NAMALWA (cell line): Measurements from ENCODE around the gene MYO15B.
"Not testable (repeated sequence)": the region's sequence is repeated elsewhere in the genome, so short reads cannot be mapped to it uniquely, and the experiment has no call there.

Experiments used
- DNase-seq: peaks from one replicate; pipeline ENCODE4 v3.0.0-alpha.2; 2015; ENCODE audit warnings: low spot score

The MYO15B gene

DNA sequence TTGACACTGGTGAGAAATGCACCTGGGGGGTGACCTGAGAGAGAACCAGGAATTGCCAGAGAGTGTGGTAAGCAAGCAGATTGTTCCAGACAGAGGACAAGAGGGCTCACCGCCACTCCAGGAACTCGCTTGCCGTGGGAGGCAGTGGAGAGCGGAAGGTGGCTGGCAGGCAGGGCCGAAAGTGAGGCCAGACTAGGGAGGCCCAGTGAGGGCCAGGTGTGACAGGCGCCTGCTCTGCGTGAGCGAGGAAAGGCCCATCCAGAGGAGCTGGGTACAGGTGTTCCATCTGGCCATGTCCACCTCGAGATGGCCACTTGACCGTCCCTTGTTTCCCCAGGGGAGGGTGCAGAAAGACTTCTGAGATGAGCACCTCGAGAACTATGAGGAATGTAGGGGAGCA lies 11.9 kb upstream of the MYO15B start:
- no peak for DNase-seq

DNA sequence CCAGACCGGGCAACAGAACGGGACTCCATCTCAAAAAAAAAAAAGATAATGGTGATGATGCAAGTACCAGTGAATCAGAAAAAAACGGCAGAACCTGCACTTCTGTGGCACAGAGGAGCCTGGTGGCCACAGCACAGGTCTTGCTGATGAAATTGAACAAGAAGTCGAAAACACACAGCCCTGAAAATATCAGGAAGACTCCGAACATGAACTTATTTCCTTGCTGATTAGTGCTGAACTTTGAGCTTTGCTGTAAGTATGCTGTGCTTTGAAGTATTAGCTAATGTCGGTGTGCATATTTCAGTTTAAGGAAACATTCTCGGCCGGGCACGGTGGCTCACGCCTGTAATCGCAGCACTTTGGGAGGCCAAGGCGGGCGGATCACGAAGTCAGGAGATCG lies 10.9 kb upstream of the MYO15B start:
- no peak for DNase-seq

DNA sequence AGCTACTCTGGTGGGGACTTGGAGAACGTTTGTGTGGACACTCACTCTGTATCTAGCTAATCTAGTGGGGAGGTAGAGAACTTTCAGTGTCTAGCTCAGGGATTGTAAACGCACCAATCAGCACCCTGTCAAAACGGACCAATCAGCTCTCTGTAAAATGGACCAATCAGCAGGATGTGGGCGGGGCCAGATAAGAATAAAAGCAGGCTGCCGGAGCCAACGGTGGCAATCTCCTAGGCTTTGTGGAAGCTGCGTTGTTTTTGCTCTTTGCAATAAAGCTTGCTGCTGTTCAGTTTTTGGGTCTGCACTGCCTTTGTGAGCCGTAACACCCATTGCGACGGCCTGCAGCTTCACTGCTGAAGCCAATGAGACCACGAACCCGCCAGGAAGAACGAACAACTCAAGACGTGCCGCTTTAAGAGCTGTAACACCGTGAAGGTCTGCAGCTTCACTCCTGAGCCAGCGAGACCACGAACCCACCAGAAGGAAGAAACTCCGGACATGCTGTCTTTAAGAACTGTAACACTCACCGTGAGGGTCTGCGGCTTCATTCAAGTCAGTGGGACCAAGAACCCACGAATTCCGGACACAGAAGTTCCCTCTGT lies 6.4 kb upstream of the MYO15B start:
- DNase-seq, result not testable (repeated sequence)

DNA sequence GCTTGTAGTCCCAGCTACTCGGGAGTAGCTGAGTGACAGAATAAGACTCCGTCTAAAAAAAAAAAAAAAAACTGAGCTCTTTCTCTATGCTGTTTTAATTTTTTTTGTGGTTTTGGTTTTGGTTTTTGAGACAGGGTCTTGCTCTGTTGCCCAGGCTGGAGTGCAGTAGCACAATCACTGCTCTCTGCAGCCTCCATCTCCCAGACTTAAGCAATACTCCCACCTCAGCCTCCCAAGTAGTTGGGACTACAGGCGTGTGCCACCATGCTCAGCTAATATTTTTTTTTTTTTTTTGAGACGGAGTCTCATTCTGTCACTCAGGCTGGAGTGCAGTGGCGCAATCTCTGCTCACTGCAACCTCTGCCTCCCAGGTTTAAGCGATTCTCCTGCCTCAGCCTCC lies 4.4 kb upstream of the MYO15B start:
- DNase-seq, result not testable (repeated sequence)

DNA sequence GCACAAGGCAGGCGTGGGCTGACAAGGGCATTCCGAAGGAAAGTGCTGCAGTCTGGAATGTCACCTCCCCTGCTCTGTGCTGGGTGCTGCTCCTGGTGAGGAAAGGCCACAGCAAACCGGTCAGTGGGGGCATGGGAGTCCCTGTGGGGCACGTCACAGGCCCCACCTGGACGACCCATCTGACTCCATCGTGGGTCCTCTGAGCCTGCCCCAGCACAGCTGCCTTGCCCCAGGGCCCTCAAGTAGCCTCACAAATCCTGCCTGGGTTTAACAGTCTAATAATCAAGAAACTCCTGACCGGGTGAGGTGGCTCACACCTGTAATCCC lies 2.8 kb upstream of the MYO15B start:
- no peak for DNase-seq

DNA sequence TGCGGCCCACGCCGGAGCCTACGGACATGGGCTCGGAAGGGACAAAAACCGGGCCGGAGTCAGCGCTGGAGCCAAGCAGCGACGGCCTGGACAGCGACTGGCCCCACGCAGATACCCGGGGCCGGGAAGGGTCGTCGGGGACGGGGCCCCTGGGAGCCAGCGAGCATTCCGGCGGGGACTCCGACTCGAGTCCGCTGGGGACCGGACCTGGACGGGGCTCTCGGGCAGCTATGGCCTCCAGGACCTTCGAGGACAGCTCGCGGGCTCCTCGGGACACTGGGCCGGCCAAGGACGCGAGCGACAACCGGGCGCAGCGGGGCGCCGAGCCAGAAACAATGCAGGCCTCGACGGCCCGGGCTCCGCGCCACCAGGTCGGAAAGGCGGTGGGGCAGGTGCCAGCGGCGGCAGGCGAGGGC lies 1.0 kb downstream of the MYO15B start:
- no peak for DNase-seq

DNA sequence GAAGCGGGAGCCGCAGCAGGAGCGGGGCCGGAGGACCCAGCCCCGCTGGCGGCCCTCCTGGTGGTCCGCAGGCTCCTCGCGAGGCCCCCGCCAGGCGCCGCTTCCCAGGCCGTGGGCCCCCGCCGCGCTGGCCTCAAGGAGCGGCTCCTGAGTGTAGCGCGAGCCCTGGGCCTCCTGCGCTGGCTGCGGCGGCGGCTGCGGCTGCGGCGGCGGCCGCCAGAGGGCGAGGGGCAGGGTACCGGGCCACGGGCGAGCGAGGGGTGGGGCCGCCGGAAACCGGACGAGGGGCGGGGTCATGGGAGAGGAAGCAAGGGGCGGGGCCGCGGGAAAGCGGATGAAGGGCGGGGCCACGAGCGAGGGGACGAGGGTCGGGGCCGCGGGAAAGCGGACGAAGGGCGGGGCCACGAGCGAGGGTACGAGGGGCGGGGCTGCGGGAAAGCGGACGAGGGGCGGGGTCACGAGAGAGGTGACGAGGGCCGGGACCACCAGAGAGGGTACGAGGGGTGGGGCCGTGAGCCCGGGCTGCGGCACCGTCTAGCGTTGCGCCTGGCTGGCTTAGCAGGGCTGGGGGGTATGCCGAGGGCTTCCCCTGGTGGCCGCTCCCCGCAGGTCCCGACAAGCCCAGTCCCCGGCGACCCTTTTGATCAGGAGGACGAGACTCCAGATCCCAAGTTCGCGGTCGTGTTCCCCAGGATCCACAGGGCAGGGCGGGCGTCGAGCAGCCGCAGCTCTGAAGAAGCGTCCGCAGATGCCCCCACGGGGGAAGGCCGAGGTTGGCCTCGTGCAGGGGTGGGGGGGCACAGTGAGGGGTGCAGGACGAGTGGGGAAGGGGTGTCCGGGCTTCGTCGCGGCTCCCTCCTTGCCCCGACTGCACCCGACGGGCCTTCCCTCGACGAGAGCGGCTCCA lies 1.7 kb downstream of the MYO15B start:
- DNase-seq, result peak; percentile 89

DNA sequence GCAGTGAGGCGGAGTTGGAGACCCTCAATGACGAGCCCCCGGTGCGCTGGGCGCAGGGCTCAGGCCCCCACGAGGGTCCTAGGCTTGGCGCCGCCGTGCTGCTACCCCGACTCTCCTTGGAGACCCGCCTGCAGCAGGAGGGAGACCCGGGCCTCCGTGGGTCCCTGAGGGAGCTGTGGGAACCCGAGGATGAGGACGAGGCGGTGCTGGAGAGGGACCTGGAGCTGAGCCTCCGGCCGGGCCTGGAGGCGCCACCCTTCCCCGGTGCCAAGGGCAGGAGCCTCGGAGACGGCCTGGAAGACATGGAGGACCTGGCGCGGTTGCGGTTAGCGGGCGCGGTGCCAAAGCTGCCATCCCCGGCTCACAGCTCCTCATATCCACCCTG lies 2.3 kb downstream of the MYO15B start:
- no peak for DNase-seq

DNA sequence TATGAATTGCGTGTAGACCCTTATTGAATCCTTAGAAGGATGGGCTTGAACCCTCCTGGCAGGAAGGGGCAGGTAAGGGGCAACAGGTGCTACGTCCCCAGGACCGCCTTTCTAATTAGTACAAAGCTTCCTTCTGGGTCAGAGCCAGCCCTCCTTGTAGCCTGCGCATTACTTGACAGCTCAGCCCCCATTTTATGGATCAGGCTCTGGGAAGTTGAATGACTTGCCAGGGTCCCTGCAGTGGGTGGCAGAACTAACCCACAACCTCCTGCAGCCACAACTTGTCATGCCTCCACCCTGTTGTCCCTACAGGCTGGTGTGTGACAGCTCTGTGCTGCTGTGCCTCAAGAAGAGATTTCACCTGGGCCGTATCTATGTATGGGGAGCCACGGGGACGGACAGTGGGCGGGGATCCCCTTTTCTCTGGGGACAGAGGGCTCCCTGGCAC lies 2.7 kb downstream of the MYO15B start:
- DNase-seq, result no peak

DNA sequence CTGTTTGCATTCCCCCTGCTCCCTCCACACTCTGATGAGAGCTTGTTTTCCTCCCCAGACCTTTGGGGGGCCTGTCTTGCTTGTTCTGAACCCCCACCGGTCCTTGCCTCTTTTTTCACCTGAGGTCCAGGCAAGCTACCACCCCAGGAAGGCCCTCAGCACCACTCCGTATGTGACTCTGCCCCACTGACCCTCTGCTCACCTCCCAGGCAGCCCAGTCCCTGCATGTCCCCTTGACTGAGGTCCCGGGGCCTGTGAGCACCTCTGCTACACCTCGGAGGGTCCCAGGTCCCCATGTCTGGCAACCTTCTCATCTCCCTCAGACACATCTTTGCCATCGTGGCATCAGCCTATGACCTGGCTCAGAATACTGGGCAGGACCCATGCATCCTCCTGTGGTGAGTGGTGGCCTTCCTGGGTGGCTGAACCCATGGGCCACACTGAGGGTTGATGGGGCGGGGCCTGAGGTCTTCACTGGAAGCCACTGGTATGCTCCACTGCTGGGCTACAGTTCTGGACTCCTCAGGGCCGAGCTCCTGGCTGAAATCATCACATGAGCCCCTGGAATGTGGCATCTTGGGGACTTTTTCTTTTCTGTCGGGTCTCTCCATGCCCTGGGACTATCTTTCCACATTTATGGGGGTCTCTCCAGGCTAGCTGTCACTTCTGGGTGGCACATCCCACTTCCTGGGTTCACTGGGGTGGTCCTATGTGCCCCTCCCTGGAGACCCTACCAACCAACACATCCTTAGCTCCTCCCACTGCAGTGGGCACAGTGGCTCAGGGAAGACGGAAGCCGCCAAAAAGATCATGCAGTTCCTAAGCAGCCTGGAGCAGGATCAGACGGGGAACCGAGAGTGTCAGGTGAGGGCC lies 3.5 kb downstream of the MYO15B start:
- no peak for DNase-seq

DNA sequence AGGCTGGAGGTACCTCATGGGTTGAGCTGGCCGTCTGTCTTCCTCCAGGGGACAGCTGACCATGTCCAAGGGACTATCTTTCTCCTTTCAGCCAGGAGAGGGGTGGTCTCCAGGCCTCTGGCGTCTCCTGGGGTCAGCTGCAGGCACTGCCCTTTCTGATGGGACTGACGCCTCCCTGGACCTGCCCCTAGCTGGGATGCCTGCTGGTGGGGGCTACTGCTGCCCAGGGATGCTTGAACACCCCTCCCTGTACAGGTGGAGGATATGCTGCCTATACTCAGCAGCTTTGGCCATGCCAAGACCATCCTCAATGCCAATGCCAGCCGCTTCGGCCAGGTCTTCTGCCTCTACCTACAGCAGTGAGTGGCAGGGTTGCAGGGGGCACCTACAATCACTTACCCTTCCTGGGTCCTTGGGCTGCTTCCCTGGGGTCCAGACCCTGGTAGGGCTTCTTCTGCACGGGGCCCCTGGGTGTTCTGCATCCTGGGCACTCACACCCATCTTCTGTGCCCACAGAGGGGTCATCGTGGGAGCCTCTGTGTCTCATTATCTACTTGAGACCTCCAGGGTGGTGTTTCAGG lies 4.2 kb downstream of the MYO15B start:
- DNase-seq, result no peak

DNA sequence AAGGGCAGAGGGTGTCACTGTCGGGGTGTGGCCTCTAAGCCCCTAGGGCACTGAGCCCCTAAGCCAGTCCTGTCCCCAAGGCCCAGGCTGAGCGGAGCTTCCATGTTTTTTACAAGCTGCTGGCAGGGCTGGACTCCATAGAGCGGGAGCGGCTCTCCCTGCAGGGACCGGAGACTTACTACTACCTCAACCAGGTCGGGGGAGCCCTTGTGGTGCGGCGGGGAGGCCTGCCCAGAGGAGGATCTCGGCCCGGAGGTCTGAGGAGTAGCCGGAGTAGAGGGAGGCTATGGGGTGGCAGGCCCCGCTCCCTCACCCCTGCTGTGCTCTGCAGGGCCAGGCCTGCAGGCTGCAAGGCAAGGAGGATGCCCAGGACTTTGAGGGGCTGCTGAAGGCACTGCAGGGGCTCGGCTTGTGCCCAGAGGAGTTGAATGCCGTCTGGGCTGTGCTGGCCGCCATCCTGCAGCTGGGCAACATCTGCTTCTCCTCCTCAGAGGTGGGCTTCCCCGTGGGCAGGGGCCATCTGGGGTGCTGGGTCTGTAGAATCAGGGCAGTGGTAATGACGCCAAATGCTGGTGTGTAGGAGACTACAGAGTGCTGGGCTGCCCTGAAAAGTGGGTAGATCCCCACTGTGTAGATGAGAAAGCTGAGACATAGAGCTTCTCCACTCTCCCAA lies 4.9 kb downstream of the MYO15B start:
- no peak for DNase-seq

DNA sequence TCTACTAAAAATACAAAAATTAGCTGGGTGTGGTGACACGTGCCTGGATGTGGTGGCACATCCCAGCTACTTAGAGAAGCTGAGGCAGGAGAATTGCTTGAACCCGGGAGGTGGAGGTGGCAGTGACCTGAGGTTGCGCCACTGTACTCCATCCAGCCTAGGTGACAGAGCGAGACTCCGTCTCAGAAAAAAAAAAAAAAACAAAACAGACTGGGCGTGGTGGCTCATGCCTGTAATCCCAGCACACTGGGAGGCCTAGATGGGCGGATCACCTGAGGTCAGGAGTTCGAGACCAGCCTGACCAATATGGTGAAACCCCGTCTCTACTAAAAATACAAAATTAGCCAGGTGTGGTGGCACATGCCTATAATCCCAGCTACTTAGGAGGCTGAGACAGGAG lies 5.8 kb downstream of the MYO15B start:
- DNase-seq, result not testable (repeated sequence)

DNA sequence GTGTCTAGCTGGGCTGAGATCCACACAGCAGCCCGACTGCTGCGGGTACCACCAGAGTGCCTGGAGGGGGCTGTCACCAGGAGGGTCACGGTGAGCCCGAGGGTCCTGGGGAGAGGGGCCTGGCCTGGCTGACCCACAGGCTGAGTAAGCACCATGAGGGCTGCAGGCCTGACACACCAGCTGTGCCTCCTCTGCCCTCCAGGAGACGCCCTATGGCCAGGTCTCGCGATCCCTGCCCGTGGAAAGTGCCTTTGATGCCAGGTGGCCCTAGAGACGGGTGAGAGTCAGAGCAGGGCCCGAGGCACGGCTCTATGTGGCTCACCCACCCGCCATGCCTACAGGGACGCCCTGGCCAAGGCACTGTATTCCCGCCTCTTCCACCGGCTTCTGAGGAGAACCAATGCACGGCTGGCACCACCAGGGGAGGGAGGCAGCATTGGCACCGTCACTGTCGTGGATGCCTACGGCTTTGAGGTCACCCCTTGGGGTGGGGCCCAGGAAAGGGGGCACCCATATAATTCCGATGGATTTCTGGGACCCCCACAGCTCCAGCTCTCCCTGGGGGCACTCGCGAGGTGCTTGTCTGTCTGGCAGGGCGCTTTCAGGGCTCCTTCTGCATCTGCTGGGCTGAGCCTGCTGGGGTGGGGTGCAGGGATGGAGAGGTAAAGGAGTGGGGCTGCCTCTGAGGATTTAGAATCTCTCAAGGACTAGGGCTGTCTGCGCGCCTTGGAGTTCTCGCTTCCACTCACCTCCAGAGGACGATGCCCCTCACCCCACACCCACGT lies 7.1 kb downstream of the MYO15B start:
- no peak for DNase-seq

DNA sequence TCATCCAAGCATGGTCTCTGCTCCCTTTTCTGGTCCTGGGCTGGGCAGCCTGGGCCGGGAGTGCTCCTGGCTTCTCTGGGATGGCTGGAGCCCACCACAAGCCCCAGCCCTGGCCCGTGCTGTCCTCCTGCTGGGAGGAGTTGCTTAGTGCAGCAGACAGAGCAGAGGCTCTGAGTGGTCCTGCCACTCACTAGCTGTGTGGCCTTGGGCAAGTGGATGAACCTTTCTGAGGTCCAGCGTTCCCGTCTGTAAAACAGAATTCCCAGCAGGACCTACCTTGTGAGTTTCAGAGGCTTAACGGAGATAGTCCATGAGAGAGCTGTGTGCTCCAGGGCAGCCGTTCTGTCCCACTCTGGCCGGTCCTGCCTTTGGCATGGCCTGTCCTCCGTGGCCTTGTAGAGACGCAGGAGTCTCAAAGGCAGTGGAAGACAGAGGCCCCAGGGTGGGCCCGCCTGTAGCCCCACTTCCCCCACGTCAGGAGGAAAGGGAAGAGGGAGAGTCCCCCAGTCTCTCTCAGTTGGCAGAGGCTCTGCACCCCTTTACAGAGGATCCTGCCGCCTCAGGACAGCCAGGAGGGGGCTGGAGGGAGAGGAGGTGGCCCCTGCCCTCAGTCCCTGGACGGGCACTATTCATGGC lies 7.8 kb downstream of the MYO15B start:
- no peak for DNase-seq

DNA sequence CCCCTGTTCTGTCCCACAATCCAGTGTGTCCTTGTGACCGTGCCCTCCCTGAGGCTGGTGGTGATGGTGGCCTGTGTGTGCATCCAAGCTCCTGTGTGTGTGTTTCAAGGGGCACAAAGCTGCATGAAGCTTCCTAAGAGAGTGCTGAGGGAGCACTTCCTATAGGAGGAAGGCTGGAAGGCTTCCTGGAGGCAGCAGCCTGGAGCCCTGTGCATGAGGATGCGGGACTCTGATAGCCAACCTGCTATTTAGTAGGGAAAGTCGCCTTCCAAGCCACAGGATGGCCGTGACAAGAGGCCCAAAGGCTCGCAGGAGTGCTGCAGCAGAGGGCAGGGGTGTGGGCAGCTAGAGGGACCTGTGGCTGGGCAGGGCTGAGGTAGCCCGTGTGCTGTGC lies 8.3 kb downstream of the MYO15B start:
- DNase-seq, result no peak

DNA sequence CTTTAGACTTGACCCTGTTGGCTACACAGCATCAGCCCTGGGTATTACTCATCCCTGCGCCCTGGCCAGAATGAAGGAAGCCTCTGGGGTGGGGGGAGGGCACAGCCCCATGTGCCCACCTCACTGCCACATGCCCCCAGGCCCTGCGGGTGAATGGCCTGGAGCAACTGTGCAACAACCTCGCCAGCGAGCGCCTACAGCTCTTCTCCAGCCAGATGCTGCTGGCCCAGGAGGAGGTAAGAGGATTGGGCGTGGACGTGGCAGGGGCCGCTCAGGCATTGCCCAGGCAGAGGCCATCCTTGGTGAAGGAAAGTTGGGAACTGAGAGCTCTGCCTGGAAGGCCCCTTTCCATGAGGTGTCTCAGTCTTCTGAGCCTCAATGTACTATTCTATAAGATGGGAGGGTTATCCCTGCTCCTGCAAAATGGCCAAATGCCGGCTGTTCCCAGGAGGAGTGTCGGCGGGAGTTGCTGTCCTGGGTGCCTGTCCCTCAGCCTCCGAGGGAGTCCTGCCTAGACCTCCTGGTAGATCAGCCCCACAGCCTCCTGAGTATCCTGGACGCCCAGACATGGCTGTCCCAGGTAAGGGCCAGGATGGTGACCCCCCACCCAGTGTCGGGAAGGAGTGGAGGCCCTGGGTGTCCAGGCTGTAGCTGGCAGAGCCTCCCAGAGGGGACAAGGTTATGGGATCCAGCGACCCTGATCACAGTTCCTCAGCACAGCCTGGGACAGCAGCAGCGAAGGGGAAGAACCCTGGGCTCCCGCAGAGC lies 8.9 kb downstream of the MYO15B start:
- no peak for DNase-seq

DNA sequence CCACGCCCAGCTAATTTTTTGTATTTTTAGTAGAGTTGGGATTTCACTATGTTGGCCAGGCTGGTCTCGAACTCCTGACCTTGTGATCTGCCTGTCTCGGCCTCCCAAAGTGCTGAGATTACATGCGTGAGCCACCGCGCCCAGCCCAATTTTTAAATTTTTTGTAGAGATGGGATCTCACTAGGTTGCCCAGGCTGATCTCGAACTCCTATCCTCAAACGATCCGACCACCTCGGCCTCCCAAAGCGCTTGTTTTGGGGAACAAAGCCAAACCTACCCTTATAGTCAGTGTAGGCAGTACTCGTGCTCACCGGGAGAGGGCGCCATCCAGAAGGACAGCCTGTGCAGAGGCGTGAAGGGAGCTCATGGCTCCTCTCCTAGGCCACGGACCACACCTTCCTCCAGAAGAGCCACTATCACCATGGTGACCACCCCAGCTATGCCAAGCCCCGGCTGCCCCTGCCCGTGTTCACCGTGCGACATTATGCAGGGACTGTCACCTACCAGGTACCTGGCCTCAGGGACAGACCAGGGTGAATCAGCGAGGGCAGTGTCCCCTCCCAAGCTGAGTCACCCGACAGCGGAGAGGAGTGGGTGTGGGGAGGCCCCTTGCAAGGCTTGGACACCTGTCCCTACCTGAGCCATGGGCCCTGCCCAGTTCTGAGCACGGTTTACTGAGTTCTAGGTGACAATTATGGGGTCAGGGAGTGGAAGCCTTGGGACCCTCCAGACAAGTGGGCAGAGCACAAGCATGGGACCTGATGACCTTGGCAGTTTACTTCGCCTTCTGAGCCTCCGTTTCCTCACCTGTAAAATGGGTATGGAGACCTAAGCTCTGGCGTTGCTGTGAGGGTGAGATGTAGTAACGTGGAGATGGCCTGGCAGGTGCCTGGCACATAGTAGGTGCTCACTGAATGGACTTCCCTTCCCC lies 13.7 kb downstream of the MYO15B start:
- DNase-seq, result peak; percentile 80

DNA sequence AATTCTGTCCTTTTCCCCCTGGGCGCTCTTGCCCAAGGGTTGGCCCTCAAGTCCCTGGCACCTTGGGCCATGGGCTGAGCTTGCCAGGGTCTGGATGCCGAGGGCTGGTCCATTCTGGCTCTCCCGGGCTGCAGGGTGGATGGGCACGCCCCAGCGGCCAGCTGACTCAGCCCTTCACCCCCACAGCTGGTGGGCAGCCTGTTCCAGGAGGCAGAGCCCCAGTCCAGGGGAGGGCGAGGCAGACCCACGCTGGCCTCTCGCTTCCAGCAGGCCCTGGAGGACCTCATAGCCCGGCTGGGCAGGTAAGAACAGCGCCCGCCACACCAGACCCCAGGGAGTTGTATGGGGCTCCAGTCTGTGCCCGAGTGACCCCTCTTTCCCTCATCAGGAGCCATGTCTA lies 15.0 kb downstream of the MYO15B start:
- DNase-seq, result no peak
